Keratinocyte (primary cell): Measurements from ENCODE around the gene CAPN2. TPM values are rescaled to one million over a fixed set of nuclear protein-coding genes. Genes with fewer than 3 reads are reported as not detected.
"Not testable (repeated sequence)": the region's sequence is repeated elsewhere in the genome, so short reads cannot be mapped to it uniquely, and the experiment has no call there.

Experiments used
- DNase-seq: peaks from one replicate; pipeline ENCODE4 v3.0.0-alpha.2; 2011; ENCODE audit warnings: low read depth, missing footprints, low spot score
- FAIRE-seq: peaks from 2 replicates; lab custom pipeline; 2011; peaks lifted over from hg19 to GRCh38; lab: Jason Lieb, UNC
- H2AFZ ChIP-seq: 2 replicates; pipeline ENCODE4 v1.6.0; 2012; ENCODE audit warnings: low read length, control low read depth, inconsistent platforms; ENCODE audit not compliant: control insufficient read depth
- H3K27ac ChIP-seq: 2 replicates; pipeline ENCODE4 v1.5.1; 2011; ENCODE audit warnings: low read length; ENCODE audit not compliant: control insufficient read depth, insufficient read depth
- H3K27me3 ChIP-seq: 3 replicates; pipeline ENCODE4 v1.6.0; 2011; ENCODE audit warnings: low read length; ENCODE audit not compliant: control insufficient read depth, insufficient read depth; ENCODE audit errors: extremely low read depth
- H3K36me3 ChIP-seq, 2 experiments: 2 replicates in 1 of 2; 3 replicates in 1 of 2; pipeline ENCODE4 v1.5.1; 2011; ENCODE audit warnings: low read length in 2 of 2, mild to moderate bottlenecking in 1 of 2; ENCODE audit not compliant: control insufficient read depth in 2 of 2, insufficient read depth in 2 of 2; ENCODE audit errors: extremely low read depth in 1 of 2
- H3K4me1 ChIP-seq: 3 replicates; pipeline ENCODE4 v1.5.1; 2011; ENCODE audit warnings: low read length; ENCODE audit not compliant: control insufficient read depth, insufficient read depth; ENCODE audit errors: extremely low read depth
- H3K4me2 ChIP-seq: 3 replicates; pipeline ENCODE4 v1.6.0; 2011; ENCODE audit warnings: low read depth, low read length; ENCODE audit not compliant: control insufficient read depth, insufficient read depth; ENCODE audit errors: extremely low read depth
- H3K4me3 ChIP-seq, 3 experiments: fragments of 200-600 bp in 1 of 3; sonication (generic) in 1 of 3; 2 replicates in 2 of 3; 3 replicates in 1 of 3; pipeline ENCODE4 v1.5.1; 2011 to 2016; ENCODE audit warnings: low read length in 3 of 3, mild to moderate bottlenecking in 3 of 3, control low read depth in 2 of 3, inconsistent platforms in 1 of 3, low read depth in 1 of 3, mixed read lengths in 1 of 3, mixed run types in 1 of 3, moderate library complexity in 1 of 3; ENCODE audit not compliant: control insufficient read depth in 2 of 3, insufficient read depth in 2 of 3; ENCODE audit errors: extremely low read depth in 1 of 3
- H3K79me2 ChIP-seq: 2 replicates; pipeline ENCODE4 v1.6.0; 2012; ENCODE audit warnings: low read length; ENCODE audit not compliant: control insufficient read depth, insufficient read depth
- H3K9ac ChIP-seq: 3 replicates; pipeline ENCODE4 v1.6.0; 2011; ENCODE audit warnings: low read length; ENCODE audit not compliant: control insufficient read depth, insufficient read depth; ENCODE audit errors: extremely low read depth
- H3K9me1 ChIP-seq: 3 replicates; pipeline ENCODE4 v1.6.0; 2011; ENCODE audit warnings: low read length; ENCODE audit not compliant: control insufficient read depth, insufficient read depth; ENCODE audit errors: extremely low read depth
- H3K9me3 ChIP-seq: 2 replicates; pipeline ENCODE4 v1.5.1; 2012; ENCODE audit warnings: low read depth, low read length; ENCODE audit not compliant: control insufficient read depth
- H4K20me1 ChIP-seq: 3 replicates; pipeline ENCODE4 v1.6.0; 2011; ENCODE audit warnings: low read length; ENCODE audit not compliant: control insufficient read depth, insufficient read depth; ENCODE audit errors: extremely low read depth
- EZH2 ChIP-seq: IDR thresholded peaks from one replicate; pipeline ENCODE4 v1.6.1; 2012; ENCODE audit warnings: inconsistent platforms, mild to moderate bottlenecking, low read length, moderate library complexity
- dilution Hi-C: fragments of 300-500 bp; cut with MboI; formaldehyde crosslinking; loops from one replicate; pipeline ENCODE4 v1.7.0; 2020; ENCODE audit warnings: low sequenced_read_pairs; ENCODE audit not compliant: extremely low pct_ligation_motif_present
- polyA plus RNA-seq, 5 experiments: library from polyadenylated mRNA; depleted of rRNA in 3 of 5; stranded (reverse) in 3 of 5; stranded (forward) in 1 of 5; unstranded in 1 of 5; fragments of >200 nt; gene quantifications; 1 replicate in 1 of 5; 2 replicates in 3 of 5; 3 replicates in 1 of 5; pipeline versions ENCODE4 v1.2.1 to v1.2.3, GENCODE V29; 2011 to 2012; ENCODE audit warnings: missing spikeins in 2 of 5, low read depth in 1 of 5, low replicate concordance in 1 of 5
- TF ChIP-seq, protein P1 (sequence below), 3 experiments: IDR thresholded peaks in 1 of 3; conservative IDR thresholded peaks in 1 of 3; optimal IDR thresholded peaks in 1 of 3; 2 replicates in 2 of 3; 3 replicates in 1 of 3; pipeline versions ENCODE3 to v1.5.1; 2011; ENCODE audit warnings: low read length in 3 of 3, mild to moderate bottlenecking in 3 of 3, moderate library complexity in 2 of 3, control low read depth in 1 of 3, inconsistent platforms in 1 of 3; ENCODE audit not compliant: insufficient read depth in 2 of 3; ENCODE audit errors: extremely low read depth in 1 of 3

The CAPN2 gene
- polyA plus RNA-seq, 1 donor (not counting 4 experiments of a cell fraction or from before 2014, with no cell fraction given): 366 TPM

DNA sequence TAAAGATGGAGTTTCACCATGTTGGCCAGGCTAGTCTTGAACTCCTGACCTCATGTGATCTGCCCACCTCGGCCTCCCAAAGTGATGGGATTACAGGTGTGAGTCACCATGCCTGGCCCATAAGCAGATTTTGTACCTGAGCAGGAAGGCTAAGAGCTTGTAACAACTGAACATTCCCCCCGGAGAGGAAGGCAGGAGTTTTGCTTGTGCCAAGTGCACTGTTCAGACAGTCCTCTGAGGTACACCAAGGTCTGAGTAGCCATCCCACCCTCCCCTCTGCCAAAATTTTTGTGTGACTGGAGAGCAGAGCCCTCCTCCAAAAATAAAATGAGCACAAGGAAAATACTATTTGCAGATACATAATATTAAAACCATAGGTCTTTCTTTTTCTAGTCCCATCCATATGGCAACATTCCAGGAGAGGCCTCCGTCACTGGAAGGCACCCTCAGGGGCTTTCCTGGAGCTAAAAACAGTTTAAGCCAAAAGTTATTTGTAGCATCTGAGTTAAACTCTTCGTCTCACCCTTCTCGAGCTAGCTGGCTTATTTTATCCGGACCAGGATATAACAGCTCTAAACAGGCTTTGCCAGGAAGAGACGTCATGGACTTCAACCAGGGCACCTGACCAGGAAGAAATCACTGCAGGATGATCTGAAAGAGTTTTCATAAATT lies 27.2 kb downstream of the CAPN2 start:
- Histone ChIP-seq H3K4me1 (peaks cover 55% of the 10 kb centered on the region), H3K79me2 (peaks cover 54% of the 10 kb centered on the region), H3K36me3 (peaks cover 19 to 34% of the 10 kb centered on the region in 2 experiments), H3K27ac (peak overlapping the region; percentile 95), H3K9ac (peak overlapping the region; percentile 65), H3K9me3 (no peaks in the 10 kb centered on the region), H4K20me1 (peaks cover 13% of the 10 kb centered on the region), H3K27me3 (no peaks in the 10 kb centered on the region), H3K4me2 (peak overlapping the region; percentile 35), H2AFZ (no peak overlapping the region), H3K4me3 (no peak overlapping the region), H3K9me1 (peaks cover 2% of the 10 kb centered on the region)
- no peak for TF ChIP-seq EZH2
- TF ChIP-seq, protein P1, sequence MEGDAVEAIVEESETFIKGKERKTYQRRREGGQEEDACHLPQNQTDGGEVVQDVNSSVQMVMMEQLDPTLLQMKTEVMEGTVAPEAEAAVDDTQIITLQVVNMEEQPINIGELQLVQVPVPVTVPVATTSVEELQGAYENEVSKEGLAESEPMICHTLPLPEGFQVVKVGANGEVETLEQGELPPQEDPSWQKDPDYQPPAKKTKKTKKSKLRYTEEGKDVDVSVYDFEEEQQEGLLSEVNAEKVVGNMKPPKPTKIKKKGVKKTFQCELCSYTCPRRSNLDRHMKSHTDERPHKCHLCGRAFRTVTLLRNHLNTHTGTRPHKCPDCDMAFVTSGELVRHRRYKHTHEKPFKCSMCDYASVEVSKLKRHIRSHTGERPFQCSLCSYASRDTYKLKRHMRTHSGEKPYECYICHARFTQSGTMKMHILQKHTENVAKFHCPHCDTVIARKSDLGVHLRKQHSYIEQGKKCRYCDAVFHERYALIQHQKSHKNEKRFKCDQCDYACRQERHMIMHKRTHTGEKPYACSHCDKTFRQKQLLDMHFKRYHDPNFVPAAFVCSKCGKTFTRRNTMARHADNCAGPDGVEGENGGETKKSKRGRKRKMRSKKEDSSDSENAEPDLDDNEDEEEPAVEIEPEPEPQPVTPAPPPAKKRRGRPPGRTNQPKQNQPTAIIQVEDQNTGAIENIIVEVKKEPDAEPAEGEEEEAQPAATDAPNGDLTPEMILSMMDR (optimal IDR thresholded peaks at IDR 0.05 in 1 of 3, IDR thresholded peaks at IDR 0.05 in 1 of 3, conservative IDR thresholded peaks at IDR 0.05 in 1 of 3; ENCODE audit: extremely low read depth in 1 of 3, insufficient read depth in 2 of 3, low read length in 3 of 3): no peak
- DNase-seq: no peak
- dilution Hi-C loops: no loop called here
- peak; percentile 60 for FAIRE-seq

DNA sequence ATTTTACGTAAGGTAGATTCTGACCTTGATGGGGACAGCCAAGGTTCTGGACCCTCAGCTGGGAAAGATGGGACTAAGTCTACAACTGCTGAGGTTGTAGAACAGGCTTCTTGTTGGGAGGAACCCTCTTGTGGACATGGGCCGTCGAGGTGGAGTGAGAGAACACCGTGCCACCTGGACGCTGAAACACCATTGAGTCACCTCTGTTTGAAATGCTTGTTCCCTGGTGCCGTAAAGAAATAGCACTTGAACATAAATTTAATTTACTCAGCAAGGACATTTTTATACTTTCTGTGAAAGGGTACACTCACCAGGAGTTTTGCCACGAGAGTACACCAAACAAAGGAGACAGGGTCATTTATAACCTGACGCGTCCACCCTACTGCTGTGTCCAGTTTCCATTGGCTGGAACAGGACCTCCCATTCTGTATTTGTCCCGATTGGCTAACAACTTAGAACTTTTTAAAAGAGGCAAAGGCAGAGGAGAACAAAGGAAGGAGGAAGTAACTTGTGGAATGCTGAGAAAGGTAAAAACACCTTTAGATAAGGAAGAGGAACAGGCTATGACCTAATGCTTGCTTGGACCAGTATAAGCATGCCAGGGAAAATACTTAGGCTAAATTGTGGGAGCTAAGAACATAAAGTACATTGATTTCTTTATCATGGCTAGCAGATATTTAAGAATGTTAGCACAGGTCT lies 27.8 kb downstream of the CAPN2 start:
- H3K9me1 ChIP-seq, H3K4me3 ChIP-seq, DNase-seq, H3K27me3 ChIP-seq, H2AFZ ChIP-seq, H3K9me3 ChIP-seq, FAIRE-seq, dilution Hi-C loops: not testable (repeated sequence)
- H3K4me1 ChIP-seq: peaks cover 55% of the 10 kb centered on the region
- peak overlapping the region; percentile 35 for H3K4me2 ChIP-seq
- peaks cover 22 to 33% of the 10 kb centered on the region in 2 experiments for H3K36me3 ChIP-seq
- H3K27ac ChIP-seq: peak overlapping the region; percentile 95
- H4K20me1 ChIP-seq: peaks cover 13% of the 10 kb centered on the region
- peaks cover 49% of the 10 kb centered on the region for H3K79me2 ChIP-seq
- peak overlapping the region; percentile 65 for H3K9ac ChIP-seq
